GM13976 (cell line): ENCODE measurements around the gene CNN3.

ENCODE experiments used
- DNase-seq: peaks from one replicate; pipeline ENCODE4 v3.0.0; 2012; ENCODE audit warnings: low spot score
- in situ Hi-C: fragments of 300-500 bp; cut with MboI; formaldehyde crosslinking; loops from one replicate; pipeline ENCODE4 v1.12.0; 2022; ENCODE audit warnings: low sequenced_read_pairs, mixed read lengths, inconsistent platforms; ENCODE audit not compliant: unreplicated experiment
- TF ChIP-seq, protein P1 (sequence below): IDR thresholded peaks from 2 replicates; pipeline ENCODE4 v1.5.1; 2012; ENCODE audit warnings: borderline replicate concordance, mild to moderate bottlenecking; ENCODE audit not compliant: insufficient read depth; ENCODE audit errors: extremely low read depth, missing control alignments, control extremely low read depth

CNN3 gene

DNA sequence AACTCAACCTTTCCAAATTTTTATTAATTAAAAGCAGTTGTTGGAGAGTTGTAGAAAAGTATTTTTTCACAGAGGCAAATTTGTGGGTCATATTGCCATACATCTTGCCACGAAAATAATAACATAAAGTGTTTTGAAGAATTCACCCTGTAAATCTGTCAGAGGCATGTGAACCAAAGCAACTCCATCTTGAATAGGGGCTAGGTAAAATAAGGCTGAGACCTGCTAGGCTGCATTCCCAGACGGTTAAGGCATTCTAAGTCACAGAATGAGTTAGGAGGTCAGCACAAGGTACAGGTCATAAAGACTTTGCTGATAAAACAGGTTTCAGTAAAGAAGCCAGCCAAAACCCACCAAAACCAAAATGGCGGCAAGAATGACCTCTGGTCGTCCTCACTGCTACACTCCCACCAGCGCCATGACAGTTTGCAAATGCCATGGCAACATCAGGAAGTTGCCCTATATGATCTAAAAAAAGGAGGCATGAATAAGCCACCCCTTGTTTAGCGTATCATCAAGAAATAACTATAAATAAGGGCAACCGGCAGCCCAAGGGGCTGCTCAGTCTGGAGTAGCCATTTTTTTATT, 4.4 kb upstream of the CNN3 start:
- in situ Hi-C loops: no loop called here
- DNase-seq: no peak
- TF ChIP-seq, protein P1, sequence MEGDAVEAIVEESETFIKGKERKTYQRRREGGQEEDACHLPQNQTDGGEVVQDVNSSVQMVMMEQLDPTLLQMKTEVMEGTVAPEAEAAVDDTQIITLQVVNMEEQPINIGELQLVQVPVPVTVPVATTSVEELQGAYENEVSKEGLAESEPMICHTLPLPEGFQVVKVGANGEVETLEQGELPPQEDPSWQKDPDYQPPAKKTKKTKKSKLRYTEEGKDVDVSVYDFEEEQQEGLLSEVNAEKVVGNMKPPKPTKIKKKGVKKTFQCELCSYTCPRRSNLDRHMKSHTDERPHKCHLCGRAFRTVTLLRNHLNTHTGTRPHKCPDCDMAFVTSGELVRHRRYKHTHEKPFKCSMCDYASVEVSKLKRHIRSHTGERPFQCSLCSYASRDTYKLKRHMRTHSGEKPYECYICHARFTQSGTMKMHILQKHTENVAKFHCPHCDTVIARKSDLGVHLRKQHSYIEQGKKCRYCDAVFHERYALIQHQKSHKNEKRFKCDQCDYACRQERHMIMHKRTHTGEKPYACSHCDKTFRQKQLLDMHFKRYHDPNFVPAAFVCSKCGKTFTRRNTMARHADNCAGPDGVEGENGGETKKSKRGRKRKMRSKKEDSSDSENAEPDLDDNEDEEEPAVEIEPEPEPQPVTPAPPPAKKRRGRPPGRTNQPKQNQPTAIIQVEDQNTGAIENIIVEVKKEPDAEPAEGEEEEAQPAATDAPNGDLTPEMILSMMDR: no peak

DNA sequence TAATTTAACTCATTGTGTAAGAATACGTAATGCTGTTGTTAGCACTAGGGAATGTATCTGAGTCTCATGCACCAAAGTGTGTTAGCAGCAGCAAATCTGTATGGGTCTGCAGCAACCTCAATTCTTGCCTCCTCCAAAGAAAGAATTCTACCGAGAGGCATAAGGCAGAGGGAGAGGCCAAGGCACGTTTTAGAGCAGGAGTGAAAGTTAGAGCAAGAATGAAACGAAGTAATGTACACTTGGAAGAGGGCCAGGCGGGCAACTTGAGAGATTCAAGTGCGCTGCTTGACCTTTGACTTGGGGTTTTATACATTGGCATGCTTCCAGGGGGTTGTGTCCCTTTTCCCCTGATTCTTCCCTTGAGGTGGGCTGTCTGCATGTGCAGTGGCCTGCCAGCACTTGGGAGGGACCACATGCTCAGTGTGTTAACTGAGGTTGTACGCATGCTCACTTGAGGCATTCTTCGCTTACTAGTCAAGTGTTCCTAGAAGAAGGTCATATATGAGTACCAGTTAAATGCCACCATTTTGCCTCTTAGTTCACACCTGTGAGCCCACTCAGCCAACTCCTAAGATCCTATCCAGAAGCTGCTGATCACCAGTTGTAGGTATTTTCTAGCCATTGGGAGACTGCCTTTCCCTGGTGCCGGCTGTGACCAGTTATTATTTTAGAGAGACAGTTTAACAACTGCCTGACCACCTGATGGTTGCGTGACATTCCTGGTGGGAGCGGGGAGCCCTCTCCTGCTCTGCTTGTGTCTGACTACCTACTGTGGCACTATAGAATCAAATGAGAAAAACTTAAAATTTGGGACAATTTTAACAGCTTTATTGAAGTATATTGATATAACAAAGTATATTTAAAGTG, 2.7 kb upstream of the CNN3 start:
- DNase-seq: no peak
- TF ChIP-seq, protein P1: no peak
- in situ Hi-C loops: no loop called here

DNA sequence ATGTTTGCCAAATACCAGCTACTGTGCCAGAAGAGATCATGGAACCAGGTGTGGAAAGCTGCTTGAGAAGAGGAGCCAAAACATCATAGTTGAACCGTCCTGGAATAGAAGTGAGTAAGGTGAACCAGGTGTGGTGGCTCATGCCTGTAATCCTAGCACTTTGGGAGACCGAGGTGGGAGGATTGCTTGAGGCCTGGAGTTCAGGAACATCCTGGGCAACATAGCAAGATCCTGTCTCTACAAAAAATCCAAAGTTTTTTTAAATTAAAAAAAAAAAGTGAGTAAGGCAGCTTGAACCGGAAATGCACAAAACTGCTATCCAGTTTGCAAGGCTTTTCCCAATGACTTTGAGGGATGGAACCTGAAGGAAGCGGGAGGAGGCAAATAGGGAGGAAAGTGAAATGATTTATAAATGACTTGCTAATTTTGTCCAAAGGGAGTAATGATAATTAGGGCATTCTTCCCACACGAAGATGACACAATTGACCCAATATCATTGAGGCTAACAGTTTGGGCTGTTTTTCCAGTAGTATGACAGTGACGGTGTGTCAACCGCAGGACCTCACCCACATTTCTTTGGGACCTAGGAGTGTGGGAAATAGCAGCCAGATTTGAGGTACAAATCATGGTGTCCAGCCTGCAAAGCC, 1.5 kb upstream of the CNN3 start:
- in situ Hi-C loops: no loop called here
- TF ChIP-seq, protein P1: no peak
- no peak for DNase-seq

DNA sequence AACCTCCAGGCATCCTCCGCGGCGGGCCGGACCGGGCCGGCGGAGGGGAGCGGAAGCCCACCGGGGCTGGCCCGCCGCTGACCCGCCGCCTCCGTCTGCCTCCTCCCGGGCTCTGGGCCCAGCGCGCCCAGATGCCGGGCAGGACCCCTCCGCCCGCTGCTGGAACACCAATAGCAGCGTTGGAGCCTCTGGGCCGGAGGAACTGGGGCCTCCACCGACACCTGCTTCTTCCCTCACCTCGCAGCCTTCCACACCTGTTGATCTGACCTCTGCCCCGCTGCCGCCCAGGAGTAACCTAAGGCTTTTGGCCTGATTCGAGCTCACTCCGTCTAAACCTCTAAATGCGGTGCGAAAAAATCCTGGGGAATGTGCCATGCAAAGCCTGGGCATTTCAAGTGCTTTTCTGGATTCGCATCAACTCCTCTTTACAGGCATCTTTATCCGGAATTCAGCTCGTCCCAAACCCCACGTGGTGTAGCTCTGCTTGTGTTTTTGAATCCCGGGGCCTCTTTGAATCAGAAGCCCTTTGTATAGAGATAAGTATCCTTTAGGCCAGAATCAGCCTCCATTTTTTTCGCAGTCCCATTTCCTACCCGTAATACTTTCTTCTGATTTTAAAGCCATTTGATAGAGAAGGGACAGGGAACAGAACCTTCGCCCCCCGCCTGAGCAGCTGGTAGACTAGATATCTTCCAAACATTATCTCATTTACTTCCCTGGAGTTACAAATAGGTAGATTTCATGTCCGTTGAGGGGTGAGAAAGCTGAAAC, 680 bp upstream of the CNN3 start:
- no peak for DNase-seq
- in situ Hi-C loops: no loop called here
- TF ChIP-seq, protein P1: no peak

DNA sequence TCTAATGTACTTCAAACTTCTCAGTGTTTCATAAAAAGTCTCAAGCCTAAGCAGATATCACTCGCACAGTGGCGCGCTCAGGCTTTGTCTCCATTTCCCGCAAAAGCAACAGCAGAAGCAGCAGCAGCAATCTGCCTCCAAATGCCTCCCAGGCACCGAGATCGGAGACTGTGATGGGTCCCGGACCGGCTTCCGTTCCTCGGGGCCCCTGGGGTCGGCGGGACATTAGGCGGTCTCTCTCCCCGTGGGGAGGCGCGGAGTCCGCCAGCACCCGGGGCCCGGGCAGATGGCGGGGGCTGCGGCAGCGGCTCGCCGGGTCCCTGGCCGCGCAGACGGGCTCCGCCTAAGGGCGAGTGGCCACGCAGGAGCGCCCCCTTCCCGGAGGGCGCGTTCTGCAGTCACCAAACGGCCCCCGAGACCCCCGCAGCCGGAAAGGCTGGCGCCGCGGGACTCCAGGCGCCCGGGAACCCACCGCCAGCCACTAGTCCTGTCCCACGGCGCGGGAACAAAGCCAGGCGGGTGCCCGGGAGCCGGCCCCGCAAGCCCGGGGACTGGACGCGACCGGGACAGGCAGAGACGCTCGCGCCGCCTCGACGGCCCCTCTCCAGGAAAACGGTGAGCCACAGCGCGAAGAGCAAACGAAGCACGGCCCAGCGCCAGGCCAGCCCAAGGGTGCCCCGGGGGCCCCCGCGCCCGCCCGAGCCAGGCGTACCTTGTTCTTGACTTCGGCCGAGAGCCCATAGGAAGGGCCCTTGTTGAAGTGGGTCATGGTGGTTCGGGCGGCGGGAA, 590 bp downstream of the CNN3 start:
- in situ Hi-C loops: no loop called here
- TF ChIP-seq, protein P1: no peak
- peak; percentile 64 for DNase-seq

DNA sequence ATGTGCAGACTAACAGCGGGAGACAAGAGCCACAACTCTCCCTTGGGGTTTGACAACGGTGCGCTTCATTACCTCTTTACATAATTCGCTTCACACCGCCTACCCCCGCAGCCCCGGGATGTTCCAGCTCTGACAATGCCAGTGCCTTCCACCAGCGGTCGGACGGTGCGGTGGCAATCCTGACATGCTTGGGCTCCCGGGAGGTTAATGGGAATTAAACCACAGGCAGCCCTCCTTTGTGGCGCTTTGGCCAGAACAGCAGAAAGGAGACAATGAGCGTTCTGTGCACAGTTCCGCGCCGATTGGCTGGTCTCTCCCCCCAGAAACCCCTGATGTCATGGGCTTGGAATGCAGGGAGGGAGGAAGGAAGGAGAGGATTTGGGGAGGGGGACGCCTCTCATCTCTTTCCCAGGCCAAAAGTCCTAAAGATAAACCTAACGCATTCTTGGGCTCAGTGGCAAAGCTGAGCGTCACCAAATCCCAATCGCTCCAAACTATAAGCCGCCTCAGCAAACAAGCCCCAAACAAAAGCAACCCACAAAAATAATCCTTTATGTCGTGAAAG, 1.3 kb downstream of the CNN3 start:
- peak; percentile 45 for DNase-seq
- in situ Hi-C loops: no loop called here
- TF ChIP-seq, protein P1: no peak
